ENCODE data around the gene MAG.

Gene MAG

DNA sequence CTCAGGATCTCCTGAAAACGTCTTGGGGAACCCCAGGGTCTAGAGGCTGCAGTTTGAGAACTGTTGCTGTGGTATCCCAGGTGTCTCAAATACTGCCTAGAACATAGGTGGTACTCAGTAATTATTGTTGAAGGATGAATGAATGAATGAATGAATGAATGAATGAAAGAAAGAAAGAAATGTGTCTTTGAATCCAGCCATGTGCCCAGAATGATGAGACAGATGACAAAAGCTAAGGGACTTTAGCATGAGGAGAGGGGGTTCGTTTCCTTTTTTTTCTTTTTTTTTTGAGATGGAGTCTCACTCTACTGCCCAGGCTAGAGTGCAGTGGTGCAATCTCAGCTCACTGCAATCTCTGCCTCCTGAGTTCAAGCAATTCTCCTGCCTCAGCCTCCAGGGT lies 35.4 kb upstream of the MAG start (continued):
- TF ChIP-seq CREB5 (CRISPR knock-in tag; IDR thresholded peaks at IDR 0.05; ENCODE audit: low read depth), result no peak
- TF ChIP-seq ZC3H10 (CRISPR knock-in tag; IDR thresholded peaks at IDR 0.05), result no peak
- TF ChIP-seq RARB (CRISPR knock-in tag; IDR thresholded peaks at IDR 0.05), result no peak
- TF ChIP-seq CSDC2 (CRISPR knock-in tag; IDR thresholded peaks at IDR 0.05), result no peak
- no peak for TF ChIP-seq PATZ1 (CRISPR knock-in tag; IDR thresholded peaks at IDR 0.05; ENCODE audit: borderline replicate concordance)
- no peak for TF ChIP-seq OSR1 (CRISPR knock-in tag; IDR thresholded peaks at IDR 0.05)

GRCh38 chr19:35257113-35257461 lies 34.9 kb upstream of the MAG start:
- no peak for ATAC-seq
- TF ChIP-seq ZFP3 (CRISPR knock-in tag; IDR thresholded peaks at IDR 0.05) (no peak), CSDC2 (CRISPR knock-in tag; IDR thresholded peaks at IDR 0.05) (no peak), RARB (CRISPR knock-in tag; IDR thresholded peaks at IDR 0.05) (no peak), SNAI2 (CRISPR knock-in tag; IDR thresholded peaks at IDR 0.05) (no peak), ISL1 (CRISPR knock-in tag; IDR thresholded peaks at IDR 0.05) (no peak)

- TF ChIP-seq, protein P1, sequence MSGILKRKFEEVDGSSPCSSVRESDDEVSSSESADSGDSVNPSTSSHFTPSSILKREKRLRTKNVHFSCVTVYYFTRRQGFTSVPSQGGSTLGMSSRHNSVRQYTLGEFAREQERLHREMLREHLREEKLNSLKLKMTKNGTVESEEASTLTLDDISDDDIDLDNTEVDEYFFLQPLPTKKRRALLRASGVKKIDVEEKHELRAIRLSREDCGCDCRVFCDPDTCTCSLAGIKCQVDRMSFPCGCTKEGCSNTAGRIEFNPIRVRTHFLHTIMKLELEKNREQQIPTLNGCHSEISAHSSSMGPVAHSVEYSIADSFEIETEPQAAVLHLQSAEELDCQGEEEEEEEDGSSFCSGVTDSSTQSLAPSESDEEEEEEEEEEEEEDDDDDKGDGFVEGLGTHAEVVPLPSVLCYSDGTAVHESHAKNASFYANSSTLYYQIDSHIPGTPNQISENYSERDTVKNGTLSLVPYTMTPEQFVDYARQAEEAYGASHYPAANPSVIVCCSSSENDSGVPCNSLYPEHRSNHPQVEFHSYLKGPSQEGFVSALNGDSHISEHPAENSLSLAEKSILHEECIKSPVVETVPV (CRISPR knock-in tag; IDR thresholded peaks at IDR 0.05), result no peak
- TF ChIP-seq SNAI2 (CRISPR knock-in tag; IDR thresholded peaks at IDR 0.05), result no peak
- no peak for TF ChIP-seq OSR1 (CRISPR knock-in tag; IDR thresholded peaks at IDR 0.05)
- TF ChIP-seq ZNF565 (CRISPR knock-in tag; conservative IDR thresholded peaks at IDR 0.05; ENCODE audit: low read depth), result no peak
- no peak for TF ChIP-seq ESRRG (CRISPR knock-in tag; IDR thresholded peaks at IDR 0.05)
- TF ChIP-seq ISL1 (CRISPR knock-in tag; IDR thresholded peaks at IDR 0.05), result no peak
- no peak for TF ChIP-seq GLIS3 (CRISPR knock-in tag; IDR thresholded peaks at IDR 0.05)
- TF ChIP-seq PPARA (CRISPR knock-in tag; IDR thresholded peaks at IDR 0.05; ENCODE audit: borderline replicate concordance), result no peak
- TF ChIP-seq, protein P2, sequence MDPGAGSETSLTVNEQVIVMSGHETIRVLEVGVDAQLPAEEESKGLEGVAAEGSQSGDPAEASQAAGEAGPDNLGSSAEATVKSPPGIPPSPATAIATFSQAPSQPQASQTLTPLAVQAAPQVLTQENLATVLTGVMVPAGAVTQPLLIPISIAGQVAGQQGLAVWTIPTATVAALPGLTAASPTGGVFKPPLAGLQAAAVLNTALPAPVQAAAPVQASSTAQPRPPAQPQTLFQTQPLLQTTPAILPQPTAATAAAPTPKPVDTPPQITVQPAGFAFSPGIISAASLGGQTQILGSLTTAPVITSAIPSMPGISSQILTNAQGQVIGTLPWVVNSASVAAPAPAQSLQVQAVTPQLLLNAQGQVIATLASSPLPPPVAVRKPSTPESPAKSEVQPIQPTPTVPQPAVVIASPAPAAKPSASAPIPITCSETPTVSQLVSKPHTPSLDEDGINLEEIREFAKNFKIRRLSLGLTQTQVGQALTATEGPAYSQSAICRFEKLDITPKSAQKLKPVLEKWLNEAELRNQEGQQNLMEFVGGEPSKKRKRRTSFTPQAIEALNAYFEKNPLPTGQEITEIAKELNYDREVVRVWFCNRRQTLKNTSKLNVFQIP (CRISPR knock-in tag; IDR thresholded peaks at IDR 0.05; ENCODE audit: borderline replicate concordance, low read depth), result no peak
- TF ChIP-seq ZNF70 (CRISPR knock-in tag; IDR thresholded peaks at IDR 0.05), result no peak
- no peak for TF ChIP-seq BACH2 (CRISPR knock-in tag; IDR thresholded peaks at IDR 0.05; ENCODE audit: borderline replicate concordance)
- TF ChIP-seq ARNTL (CRISPR knock-in tag; IDR thresholded peaks at IDR 0.05; ENCODE audit: borderline replicate concordance, low read depth), result no peak
- TF ChIP-seq TOX (CRISPR knock-in tag; IDR thresholded peaks at IDR 0.05; ENCODE audit: borderline replicate concordance), result no peak
- TF ChIP-seq RARB (CRISPR knock-in tag; IDR thresholded peaks at IDR 0.05), result no peak
- peak; percentile 3; the same call in 2 of the 3 replicates for ATAC-seq
Measured at GRCh38 chr19:35260694-35261304, 31.2 kb upstream of the MAG start.

- ATAC-seq, result peak; percentile 12
Measured at GRCh38 chr19:35261356-35262100, 30.4 kb upstream of the MAG start.

More at GRCh38 chr19:35261356-35262100, 30.4 kb upstream of the MAG start:
- TF ChIP-seq ZNF565 (CRISPR knock-in tag; conservative IDR thresholded peaks at IDR 0.05; ENCODE audit: low read depth), result no peak
- no peak for TF ChIP-seq TCF4 (CRISPR knock-in tag; IDR thresholded peaks at IDR 0.05; ENCODE audit: borderline replicate concordance)
- no peak for TF ChIP-seq GLIS3 (CRISPR knock-in tag; IDR thresholded peaks at IDR 0.05)
- TF ChIP-seq, protein P1 (CRISPR knock-in tag; IDR thresholded peaks at IDR 0.05), result no peak
- TF ChIP-seq, protein P2 (CRISPR knock-in tag; IDR thresholded peaks at IDR 0.05; ENCODE audit: borderline replicate concordance, low read depth), result no peak
- TF ChIP-seq BACH2 (CRISPR knock-in tag; IDR thresholded peaks at IDR 0.05; ENCODE audit: borderline replicate concordance), result no peak
- TF ChIP-seq, protein P3, sequence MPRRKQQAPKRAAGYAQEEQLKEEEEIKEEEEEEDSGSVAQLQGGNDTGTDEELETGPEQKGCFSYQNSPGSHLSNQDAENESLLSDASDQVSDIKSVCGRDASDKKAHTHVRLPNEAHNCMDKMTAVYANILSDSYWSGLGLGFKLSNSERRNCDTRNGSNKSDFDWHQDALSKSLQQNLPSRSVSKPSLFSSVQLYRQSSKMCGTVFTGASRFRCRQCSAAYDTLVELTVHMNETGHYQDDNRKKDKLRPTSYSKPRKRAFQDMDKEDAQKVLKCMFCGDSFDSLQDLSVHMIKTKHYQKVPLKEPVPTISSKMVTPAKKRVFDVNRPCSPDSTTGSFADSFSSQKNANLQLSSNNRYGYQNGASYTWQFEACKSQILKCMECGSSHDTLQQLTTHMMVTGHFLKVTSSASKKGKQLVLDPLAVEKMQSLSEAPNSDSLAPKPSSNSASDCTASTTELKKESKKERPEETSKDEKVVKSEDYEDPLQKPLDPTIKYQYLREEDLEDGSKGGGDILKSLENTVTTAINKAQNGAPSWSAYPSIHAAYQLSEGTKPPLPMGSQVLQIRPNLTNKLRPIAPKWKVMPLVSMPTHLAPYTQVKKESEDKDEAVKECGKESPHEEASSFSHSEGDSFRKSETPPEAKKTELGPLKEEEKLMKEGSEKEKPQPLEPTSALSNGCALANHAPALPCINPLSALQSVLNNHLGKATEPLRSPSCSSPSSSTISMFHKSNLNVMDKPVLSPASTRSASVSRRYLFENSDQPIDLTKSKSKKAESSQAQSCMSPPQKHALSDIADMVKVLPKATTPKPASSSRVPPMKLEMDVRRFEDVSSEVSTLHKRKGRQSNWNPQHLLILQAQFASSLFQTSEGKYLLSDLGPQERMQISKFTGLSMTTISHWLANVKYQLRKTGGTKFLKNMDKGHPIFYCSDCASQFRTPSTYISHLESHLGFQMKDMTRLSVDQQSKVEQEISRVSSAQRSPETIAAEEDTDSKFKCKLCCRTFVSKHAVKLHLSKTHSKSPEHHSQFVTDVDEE (CRISPR knock-in tag; IDR thresholded peaks at IDR 0.05), result no peak
- no peak for TF ChIP-seq ISL1 (CRISPR knock-in tag; IDR thresholded peaks at IDR 0.05)

Measured in SK-N-SH treated with all-trans-retinoic acid at 6 μM for 48 hours (cell line).